Peyer's patch (tissue), 4 donors: ENCODE data around the gene LRP2BP.

Experiments
- CTCF ChIP-seq, 6 experiments: fragments of 450-650 bp in 4 of 6; fragments of 200-600 bp in 2 of 6; sonication (generic) in 1 of 6; IDR thresholded peaks; one replicate each; pipeline ENCODE4 v1.5.1; 2017 to 2019; ENCODE audit warnings: antibody characterized with exemption in 6 of 6, mild to moderate bottlenecking in 3 of 6, moderate library complexity in 1 of 6
- POLR2A ChIP-seq, 2 donors: fragments of 450-650 bp; IDR thresholded peaks; one replicate each; pipeline ENCODE4 v1.5.1; 2017; ENCODE audit warnings: antibody characterized with exemption in 2 of 2, mild to moderate bottlenecking in 2 of 2, moderate library complexity in 2 of 2

- TF ChIP-seq CTCF (IDR thresholded peaks at IDR 0.05) (no peak), POLR2A (IDR thresholded peaks at IDR 0.05) (no peak)
Observed at GRCh38 chr4:185343726-185344581, 51.8 kb downstream of the LRP2BP start.
